HUES64 (cell line): ENCODE results near the gene AGT.

ENCODE experiments used
- H3K27ac ChIP-seq: 2 replicates; pipeline ENCODE4 v1.7.0; 2013; ENCODE audit warnings: low read depth, low read length, inconsistent platforms
- H3K27me3 ChIP-seq: 2 replicates; pipeline ENCODE4 v1.6.1; 2013; ENCODE audit warnings: mild to moderate bottlenecking, low read length; ENCODE audit not compliant: insufficient read depth
- H3K36me3 ChIP-seq: 2 replicates; pipeline ENCODE4 v1.6.1; 2013; ENCODE audit warnings: mild to moderate bottlenecking, low read length; ENCODE audit not compliant: insufficient read depth
- H3K4me1 ChIP-seq: 2 replicates; pipeline ENCODE4 v1.6.1; 2013; ENCODE audit warnings: mild to moderate bottlenecking, low read length, moderate library complexity; ENCODE audit not compliant: insufficient read depth
- H3K4me3 ChIP-seq: 2 replicates; pipeline ENCODE4 v1.5.1; 2013; ENCODE audit warnings: mild to moderate bottlenecking, low read length, moderate library complexity
- H3K9ac ChIP-seq: 2 replicates; pipeline ENCODE4 v1.6.1; 2013; ENCODE audit warnings: mild to moderate bottlenecking, low read depth, low read length
- H3K9me3 ChIP-seq: 2 replicates; pipeline ENCODE4 v1.6.1; 2013; ENCODE audit warnings: low read depth, low read length; ENCODE audit not compliant: insufficient read depth
- WGBS: fragments of 150-250, 120-280 bp; methylation state at CpG from one replicate; pipeline ENCODE4 v1.1.7; 2013; ENCODE audit warnings: missing lambda C conversion rate; 5-methylcytosine and 5-hydroxymethylcytosine counted together

The AGT gene

DNA sequence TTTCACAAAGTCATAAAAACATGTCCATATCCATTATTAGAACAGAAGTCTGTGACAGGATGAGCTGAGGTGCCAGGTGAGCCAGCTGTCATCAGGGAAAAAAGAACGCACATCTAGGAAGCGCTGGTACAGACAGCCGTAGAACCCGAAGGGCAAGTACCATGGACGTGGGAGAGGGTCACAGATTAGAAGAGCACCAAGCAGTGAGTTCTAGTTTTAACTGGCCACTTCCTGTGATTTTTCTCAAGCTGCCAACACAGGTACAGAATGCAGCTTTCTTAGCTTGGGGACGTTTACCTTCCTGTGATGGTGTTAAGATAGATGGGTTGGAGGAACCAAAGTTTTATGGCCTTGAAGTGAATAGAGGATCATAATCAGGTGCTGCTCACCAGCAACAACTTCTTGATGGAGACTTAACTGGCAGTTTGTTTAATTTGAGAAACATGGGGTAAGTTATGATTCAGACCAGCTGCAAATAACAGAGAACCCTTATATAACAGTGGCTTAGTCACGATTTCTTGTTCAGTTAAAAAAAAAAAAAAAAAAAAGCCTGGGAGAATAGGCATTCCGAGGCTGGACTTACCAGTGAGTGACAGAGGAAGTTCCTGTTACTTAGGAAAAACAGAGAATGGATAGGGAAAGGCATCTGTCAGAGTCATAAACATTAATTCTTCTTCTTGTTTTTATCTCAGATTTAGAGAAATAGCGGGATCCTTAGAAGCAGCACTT is 30.9 kb downstream of the AGT start:
- Histone ChIP-seq H3K9me3 (no peaks in the 10 kb centered on the region), H3K27me3 (no peaks in the 10 kb centered on the region), H3K9ac (no peak overlapping the region), H3K36me3 (peaks cover 100% of the 10 kb centered on the region), H3K4me3 (no peak overlapping the region), H3K27ac (no peak overlapping the region), H3K4me1 (no peaks in the 10 kb centered on the region)
- WGBS, result 93% methylated on average over 9 of the region's 9 CpGs

DNA sequence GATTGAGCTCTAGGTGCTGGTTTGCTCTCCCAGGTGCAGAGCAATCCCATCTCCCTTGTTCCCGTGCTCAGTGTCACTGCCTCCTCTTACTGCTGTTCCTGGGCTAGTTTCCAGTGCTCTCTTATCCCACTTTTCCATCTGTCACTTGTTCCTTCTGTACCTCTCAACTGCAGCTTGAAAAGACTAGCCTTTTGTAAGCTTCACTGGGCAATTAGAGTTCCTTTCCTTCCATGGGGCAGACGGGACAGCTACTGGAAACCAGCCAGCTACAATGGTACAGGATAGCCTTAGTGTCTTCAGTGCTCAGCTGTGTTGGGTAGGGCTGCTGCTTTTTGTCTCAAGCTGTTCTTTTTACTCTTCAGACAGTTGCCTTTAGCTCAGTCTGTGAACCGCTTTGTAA is 31.6 kb downstream of the AGT start:
- no peak overlapping the region for H3K4me3 ChIP-seq
- WGBS, result 91% methylated on average over 2 of the region's 3 CpGs
- no peak overlapping the region for H3K9ac ChIP-seq
- peaks cover 100% of the 10 kb centered on the region for H3K36me3 ChIP-seq
- H3K27me3 ChIP-seq, result no peaks in the 10 kb centered on the region
- no peaks in the 10 kb centered on the region for H3K9me3 ChIP-seq
- no peak overlapping the region for H3K27ac ChIP-seq
- H3K4me1 ChIP-seq, result no peaks in the 10 kb centered on the region

DNA sequence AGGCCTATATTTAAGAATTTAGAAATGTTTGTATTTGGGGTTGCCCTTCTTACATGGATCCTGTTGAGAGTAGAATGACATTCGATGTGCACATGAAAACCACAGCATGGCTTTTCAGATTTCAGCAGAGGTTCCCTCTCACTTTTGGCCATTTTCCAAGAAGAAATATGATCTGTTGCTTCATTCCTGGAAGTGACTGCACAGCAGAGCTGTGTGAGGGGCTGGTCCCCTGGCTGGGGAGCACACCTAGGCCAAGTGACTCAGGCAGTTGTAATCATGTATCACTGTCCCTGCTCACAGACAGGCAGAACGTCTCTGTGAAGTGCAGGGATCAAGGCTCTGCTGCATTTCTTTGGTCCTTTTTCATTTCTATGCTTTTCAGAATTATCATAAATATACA is 32.3 kb downstream of the AGT start:
- H3K9me3 ChIP-seq, result no peaks in the 10 kb centered on the region
- 94% methylated on average over 2 of the region's 2 CpGs for WGBS
- H3K4me1 ChIP-seq, result no peaks in the 10 kb centered on the region
- no peaks in the 10 kb centered on the region for H3K27me3 ChIP-seq
- peaks cover 100% of the 10 kb centered on the region for H3K36me3 ChIP-seq
- no peak overlapping the region for H3K27ac ChIP-seq
- H3K4me3 ChIP-seq, result no peak overlapping the region
- no peak overlapping the region for H3K9ac ChIP-seq

DNA sequence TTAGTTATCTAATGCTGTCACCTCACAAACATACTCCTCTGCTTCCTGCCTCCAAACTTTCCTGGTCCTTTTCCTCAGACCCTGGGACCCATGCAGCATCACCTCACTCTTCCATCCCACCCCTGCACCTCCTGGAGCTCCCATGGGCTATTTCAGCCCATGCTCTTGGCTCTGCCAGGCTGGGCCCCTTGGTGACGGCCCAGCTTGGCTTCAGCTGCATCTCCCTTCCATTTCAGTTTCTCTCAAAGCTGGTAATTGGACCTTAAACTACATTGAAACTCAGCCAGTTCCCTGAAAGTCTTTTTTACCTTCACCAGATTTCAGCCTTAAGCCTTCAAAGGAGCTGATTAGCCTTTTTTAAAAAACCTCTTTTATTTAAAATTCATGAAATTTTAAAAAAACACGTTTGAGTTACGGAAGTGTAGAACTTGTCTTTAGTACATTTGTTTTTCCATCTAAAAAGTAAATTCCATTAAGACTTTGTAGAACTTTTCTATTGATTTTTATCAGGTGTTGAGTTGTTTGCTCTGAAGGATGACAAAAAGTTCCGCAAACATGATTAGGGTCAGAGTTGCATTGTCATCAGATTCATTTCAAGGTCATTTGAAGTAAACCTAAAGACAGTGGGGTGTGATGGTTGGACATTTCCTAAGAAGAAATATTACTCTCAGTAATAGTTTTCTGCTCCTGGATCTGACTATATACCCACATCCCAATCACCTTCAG is 33.5 kb downstream of the AGT start:
- Histone ChIP-seq H3K27ac (no peak overlapping the region), H3K9me3 (no peaks in the 10 kb centered on the region), H3K36me3 (peaks cover 100% of the 10 kb centered on the region), H3K27me3 (no peaks in the 10 kb centered on the region), H3K9ac (no peak overlapping the region), H3K4me3 (no peak overlapping the region), H3K4me1 (no peaks in the 10 kb centered on the region)
- 73% methylated on average over 4 of the region's 4 CpGs for WGBS

DNA sequence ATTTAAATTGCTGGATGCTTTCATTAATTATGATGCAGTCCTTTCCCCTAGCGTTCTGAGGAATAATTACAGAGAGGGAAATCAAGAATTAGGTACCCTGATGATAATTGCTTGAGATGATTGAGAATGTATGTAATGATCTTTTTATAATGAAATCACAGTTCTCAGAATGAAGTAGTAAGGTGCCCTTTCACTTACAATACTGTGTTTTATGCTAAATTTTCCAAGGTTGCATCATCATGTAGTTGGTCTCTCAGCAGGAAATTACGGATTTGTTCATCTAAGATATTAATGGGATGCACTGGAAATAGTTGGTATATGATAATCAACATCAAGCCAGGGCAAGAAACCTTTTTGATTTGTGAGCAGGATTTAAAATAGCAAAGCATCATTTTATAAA is 34.1 kb downstream of the AGT start:
- no peak overlapping the region for H3K27ac ChIP-seq
- peaks cover 100% of the 10 kb centered on the region for H3K36me3 ChIP-seq
- 96% methylated on average over 2 of the region's 2 CpGs for WGBS

DNA sequence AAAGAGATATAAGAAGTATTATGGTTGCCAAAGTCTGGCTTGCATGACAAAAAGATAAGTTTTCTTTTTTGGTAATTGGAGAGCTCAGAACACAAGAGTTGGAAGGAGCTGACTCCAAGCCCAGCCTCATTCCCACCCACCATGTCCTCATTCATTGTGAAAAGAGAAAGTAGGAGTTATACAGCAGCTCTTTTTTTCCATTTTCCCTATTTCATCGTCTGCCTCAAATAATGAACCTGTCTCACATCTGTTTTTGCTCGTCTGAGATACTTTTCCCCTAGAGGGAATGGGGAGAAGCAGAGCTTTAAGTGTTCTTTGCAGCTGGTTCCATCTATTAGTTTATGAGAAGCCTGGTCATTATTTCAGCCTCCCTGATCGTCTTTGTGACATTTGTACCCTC is 34.7 kb downstream of the AGT start:
- H3K9me3 ChIP-seq, result no peaks in the 10 kb centered on the region
- no peaks in the 10 kb centered on the region for H3K27me3 ChIP-seq
- no peak overlapping the region for H3K9ac ChIP-seq
- WGBS, result 92% methylated on average over 2 of the region's 3 CpGs
- H3K4me1 ChIP-seq, result no peaks in the 10 kb centered on the region
- H3K27ac ChIP-seq, result no peak overlapping the region
- no peak overlapping the region for H3K4me3 ChIP-seq
- H3K36me3 ChIP-seq, result peaks cover 100% of the 10 kb centered on the region

More for the DNA sequence above, 34.1 kb downstream of the AGT start:
- Histone ChIP-seq H3K9me3 (no peaks in the 10 kb centered on the region), H3K9ac (no peak overlapping the region), H3K4me1 (no peaks in the 10 kb centered on the region), H3K27me3 (no peaks in the 10 kb centered on the region), H3K4me3 (no peak overlapping the region)

DNA sequence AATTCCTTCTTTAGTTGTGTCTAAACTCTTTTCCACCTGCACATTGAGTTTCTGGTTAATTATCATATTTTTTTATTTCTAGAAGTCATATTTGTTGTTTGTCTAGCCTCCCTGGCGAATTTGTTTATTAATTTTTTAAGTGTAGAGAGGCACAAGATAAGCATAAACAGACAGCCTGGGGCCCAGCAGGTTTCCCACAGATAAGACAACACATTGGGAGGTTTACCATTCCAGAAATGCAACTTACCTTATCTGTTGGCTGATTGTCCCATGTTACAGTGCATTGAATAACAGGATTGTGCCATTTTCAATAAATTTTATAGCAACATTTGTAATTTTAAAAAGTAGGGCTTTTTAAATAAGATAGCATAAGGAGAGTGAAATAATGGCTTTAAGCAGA is 36.7 kb downstream of the AGT start:
- no peaks in the 10 kb centered on the region for H3K27me3 ChIP-seq
- no peaks in the 10 kb centered on the region for H3K9me3 ChIP-seq
- no peak overlapping the region for H3K9ac ChIP-seq
- H3K36me3 ChIP-seq, result peaks cover 100% of the 10 kb centered on the region
- H3K27ac ChIP-seq, result no peak overlapping the region
- 86% methylated on average over 1 of the region's 1 CpG for WGBS
- H3K4me1 ChIP-seq, result no peaks in the 10 kb centered on the region
- H3K4me3 ChIP-seq, result no peak overlapping the region

DNA sequence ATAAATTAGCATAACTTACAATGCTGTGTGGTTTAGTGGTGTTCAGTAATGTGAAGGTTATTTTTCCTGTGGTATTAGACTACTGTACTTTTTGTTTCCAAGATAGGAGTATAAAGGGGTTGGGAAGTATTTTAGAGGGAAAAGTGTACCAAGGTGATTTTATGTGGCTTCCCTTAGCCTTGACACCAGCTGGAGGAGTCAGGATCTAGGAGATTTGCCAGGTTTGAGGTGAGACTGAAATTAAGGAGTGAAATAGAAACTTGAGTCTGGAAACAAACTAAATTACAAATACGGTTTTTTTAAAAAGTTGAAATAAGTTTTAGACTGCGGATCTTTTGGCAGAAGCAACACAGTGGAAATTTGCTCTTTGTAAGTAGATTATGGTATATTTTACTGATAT is 39.3 kb downstream of the AGT start:
- WGBS, result 98% methylated on average over 2 of the region's 2 CpGs
- Histone ChIP-seq H3K27me3 (no peaks in the 10 kb centered on the region), H3K9me3 (no peaks in the 10 kb centered on the region), H3K9ac (no peak overlapping the region), H3K4me3 (no peak overlapping the region), H3K4me1 (no peaks in the 10 kb centered on the region), H3K27ac (no peak overlapping the region), H3K36me3 (peaks cover 100% of the 10 kb centered on the region)

DNA sequence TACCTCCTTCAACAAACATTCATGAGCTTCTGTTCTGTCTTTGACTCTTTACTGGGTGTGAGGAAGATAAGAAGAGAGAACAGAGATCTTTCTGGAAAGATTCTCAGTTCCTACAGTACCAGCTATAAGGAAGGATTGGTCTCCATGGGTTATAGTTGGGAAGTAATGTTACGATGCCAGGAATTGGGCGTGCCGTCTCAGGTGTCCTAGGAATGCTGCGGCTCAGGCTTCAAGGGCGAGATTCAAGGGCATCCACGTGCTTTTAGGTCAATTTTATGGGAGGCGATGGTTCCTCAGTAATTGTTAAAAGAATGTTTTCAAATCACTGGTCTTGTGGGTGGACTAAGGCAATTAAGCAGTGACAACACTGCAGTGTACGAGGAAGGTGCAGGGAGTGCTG is 44.4 kb downstream of the AGT start:
- no peak overlapping the region for H3K4me3 ChIP-seq
- no peak overlapping the region for H3K9ac ChIP-seq
- peaks cover 100% of the 10 kb centered on the region for H3K36me3 ChIP-seq
- no peaks in the 10 kb centered on the region for H3K9me3 ChIP-seq
- H3K27me3 ChIP-seq, result no peaks in the 10 kb centered on the region
- no peaks in the 10 kb centered on the region for H3K4me1 ChIP-seq
- H3K27ac ChIP-seq, result no peak overlapping the region
- 96% methylated on average over 8 of the region's 8 CpGs for WGBS

DNA sequence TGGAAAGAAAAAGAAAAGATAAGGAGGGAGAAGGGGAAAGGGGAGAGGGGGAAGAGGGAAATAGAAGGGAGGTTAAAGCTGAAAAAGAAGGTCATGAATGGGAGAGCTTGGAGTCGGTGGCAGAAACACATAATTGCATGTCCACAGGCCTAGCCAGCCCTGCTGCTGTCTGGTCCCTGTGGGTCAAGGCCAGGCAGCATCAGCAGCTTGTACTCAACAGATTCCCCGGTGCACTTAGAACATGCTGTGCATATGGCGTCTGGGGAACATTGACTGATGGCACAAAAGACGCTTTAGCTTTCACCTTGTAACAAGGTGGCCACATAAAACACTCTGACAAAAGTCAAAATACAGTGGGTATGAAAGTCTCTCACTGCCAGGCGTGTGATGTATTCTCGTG is 45.7 kb downstream of the AGT start:
- H3K4me1 ChIP-seq, result no peaks in the 10 kb centered on the region
- no peak overlapping the region for H3K27ac ChIP-seq
- no peaks in the 10 kb centered on the region for H3K9me3 ChIP-seq
- no peak overlapping the region for H3K4me3 ChIP-seq
- H3K36me3 ChIP-seq, result peaks cover 100% of the 10 kb centered on the region
- no peak overlapping the region for H3K9ac ChIP-seq
- no peaks in the 10 kb centered on the region for H3K27me3 ChIP-seq
- 96% methylated on average over 6 of the region's 6 CpGs for WGBS

DNA sequence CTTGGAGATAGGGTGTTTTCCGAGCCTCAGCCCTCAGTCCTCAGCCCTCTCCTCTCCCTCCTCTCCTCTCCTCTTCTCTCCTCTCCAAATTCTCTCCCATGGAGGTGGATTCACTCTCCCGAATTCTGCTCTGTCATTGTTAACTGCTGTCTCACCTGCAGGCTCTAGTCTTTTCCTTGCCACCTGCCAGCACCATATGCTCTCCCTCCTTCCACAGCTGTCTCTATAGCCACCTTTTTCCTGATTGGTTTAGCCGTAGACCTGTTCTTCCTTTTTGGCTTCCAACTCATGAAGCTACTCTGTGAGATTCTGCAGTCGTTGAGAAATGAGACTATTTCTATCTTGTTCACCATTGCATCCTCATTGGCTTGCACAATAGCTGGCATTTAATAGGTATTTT is 51.9 kb downstream of the AGT start:
- H3K27ac ChIP-seq, result no peak overlapping the region
- no peaks in the 10 kb centered on the region for H3K27me3 ChIP-seq
- H3K4me3 ChIP-seq, result no peak overlapping the region
- no peak overlapping the region for H3K9ac ChIP-seq
- H3K4me1 ChIP-seq, result no peaks in the 10 kb centered on the region
- H3K36me3 ChIP-seq, result peaks cover 71% of the 10 kb centered on the region
- no peaks in the 10 kb centered on the region for H3K9me3 ChIP-seq
- 90% methylated on average over 4 of the region's 4 CpGs for WGBS
